Esophagus muscularis mucosa (tissue), 4 donors: ENCODE results near the gene KBTBD12. TPM values are rescaled to one million over a fixed set of nuclear protein-coding genes. Genes with fewer than 3 reads are reported as not detected.

ENCODE experiments used
- DNase-seq: peaks from one replicate; pipeline ENCODE4 v3.0.0-alpha.2; 2017; ENCODE audit errors: extremely low spot score
- H3K27ac ChIP-seq, 4 donors: fragments of 200-600 bp; sonication (generic); replicated peaks in 1 of 4; 1 replicate in 3 of 4; 2 replicates in 1 of 4; pipeline ENCODE4 v1.5.1; 2016 to 2019; ENCODE audit warnings: mild to moderate bottlenecking in 1 of 4
- H3K27me3 ChIP-seq, 4 donors: fragments of 200-600 bp; sonication (generic); one replicate each; pipeline versions ENCODE4 v1.5.1 to v1.6.0; 2016 to 2019
- H3K36me3 ChIP-seq, 4 donors: fragments of 200-600 bp; sonication (generic); one replicate each; pipeline ENCODE4 v1.5.1; 2016 to 2019
- H3K4me1 ChIP-seq, 4 donors: fragments of 200-600 bp; sonication (generic); one replicate each; pipeline ENCODE4 v1.5.1; 2016 to 2019
- H3K4me3 ChIP-seq, 4 donors: fragments of 200-600 bp; sonication (generic); 1 replicate in 2 of 4; 2 replicates in 2 of 4; pipeline ENCODE4 v1.5.1; 2016 to 2019; ENCODE audit warnings: mild to moderate bottlenecking in 4 of 4, moderate library complexity in 1 of 4
- H3K9me3 ChIP-seq, 4 donors: fragments of 200-600 bp; sonication (generic); 1 replicate in 3 of 4; 2 replicates in 1 of 4; pipeline ENCODE4 v1.5.1; 2016 to 2019
- EP300 ChIP-seq: sonication (generic); formaldehyde crosslinking; IDR thresholded peaks from one replicate; pipeline ENCODE4 v1.6.1; 2017; ENCODE audit warnings: antibody characterized with exemption
- POLR2A ChIP-seq: fragments of 450-650 bp; IDR thresholded peaks from one replicate; pipeline ENCODE4 v1.6.1; 2017; ENCODE audit warnings: antibody characterized with exemption, moderate library complexity, mild to moderate bottlenecking, low read depth
- POLR2AphosphoS5 ChIP-seq, 2 donors: sonication (generic); formaldehyde crosslinking; IDR thresholded peaks; one replicate each; pipeline ENCODE4 v1.6.1; 2017; ENCODE audit warnings: antibody characterized with exemption in 2 of 2
- WGBS: methylation state at CpG from one replicate; pipeline ENCODE4 v1.1.5; 2018; 5-methylcytosine and 5-hydroxymethylcytosine counted together
- intact Hi-C: fragments of 100-400 bp; cut with DNase I; formaldehyde crosslinking; loops from one replicate; pipeline ENCODE4 v1.15.1; 2023
- total RNA-seq, 4 donors: library from RNA; depleted of rRNA; stranded (reverse); fragments of >200 nt; gene quantifications; one replicate each; pipeline versions ENCODE4 v1.1.0 to v1.2.1, GENCODE V29; 2016
- TF ChIP-seq, protein P1 (sequence below), 3 experiments: fragments of 200-600 bp in 2 of 3; fragments of 450-650 bp in 1 of 3; sonication (generic) in 2 of 3; IDR thresholded peaks; one replicate each; pipeline ENCODE4 v1.5.1; 2017 to 2019; ENCODE audit warnings: antibody characterized with exemption in 3 of 3, mild to moderate bottlenecking in 2 of 3, moderate library complexity in 1 of 3

The KBTBD12 gene
- total RNA-seq, 4 donors from 2014 or later = 3.8 to 6.0 (median 4.7) TPM

GRCh38 chr3:127881586-127881985 lies 33.4 kb upstream of the KBTBD12 start:
- no peaks in the 10 kb centered on the region for H3K27me3 ChIP-seq
- DNase-seq = no peak
- no peaks in the 10 kb centered on the region for H3K4me1 ChIP-seq
- no peak overlapping the region for H3K4me3 ChIP-seq
- whole genome bisulfite sequencing = 93% methylated on average over 3 of the region's 3 CpGs
- TF ChIP-seq POLR2A = no peak
- TF ChIP-seq EP300 = no peak
- no peak for TF ChIP-seq POLR2AphosphoS5 (IDR thresholded peaks at IDR 0.05)
- TF ChIP-seq, protein P1, sequence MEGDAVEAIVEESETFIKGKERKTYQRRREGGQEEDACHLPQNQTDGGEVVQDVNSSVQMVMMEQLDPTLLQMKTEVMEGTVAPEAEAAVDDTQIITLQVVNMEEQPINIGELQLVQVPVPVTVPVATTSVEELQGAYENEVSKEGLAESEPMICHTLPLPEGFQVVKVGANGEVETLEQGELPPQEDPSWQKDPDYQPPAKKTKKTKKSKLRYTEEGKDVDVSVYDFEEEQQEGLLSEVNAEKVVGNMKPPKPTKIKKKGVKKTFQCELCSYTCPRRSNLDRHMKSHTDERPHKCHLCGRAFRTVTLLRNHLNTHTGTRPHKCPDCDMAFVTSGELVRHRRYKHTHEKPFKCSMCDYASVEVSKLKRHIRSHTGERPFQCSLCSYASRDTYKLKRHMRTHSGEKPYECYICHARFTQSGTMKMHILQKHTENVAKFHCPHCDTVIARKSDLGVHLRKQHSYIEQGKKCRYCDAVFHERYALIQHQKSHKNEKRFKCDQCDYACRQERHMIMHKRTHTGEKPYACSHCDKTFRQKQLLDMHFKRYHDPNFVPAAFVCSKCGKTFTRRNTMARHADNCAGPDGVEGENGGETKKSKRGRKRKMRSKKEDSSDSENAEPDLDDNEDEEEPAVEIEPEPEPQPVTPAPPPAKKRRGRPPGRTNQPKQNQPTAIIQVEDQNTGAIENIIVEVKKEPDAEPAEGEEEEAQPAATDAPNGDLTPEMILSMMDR (IDR thresholded peaks at IDR 0.05) = no peak
- H3K9me3 ChIP-seq = no peaks in the 10 kb centered on the region
- intact Hi-C loops = no loop called here
- H3K27ac ChIP-seq = no peak overlapping the region
- H3K36me3 ChIP-seq = no peaks in the 10 kb centered on the region

DNA sequence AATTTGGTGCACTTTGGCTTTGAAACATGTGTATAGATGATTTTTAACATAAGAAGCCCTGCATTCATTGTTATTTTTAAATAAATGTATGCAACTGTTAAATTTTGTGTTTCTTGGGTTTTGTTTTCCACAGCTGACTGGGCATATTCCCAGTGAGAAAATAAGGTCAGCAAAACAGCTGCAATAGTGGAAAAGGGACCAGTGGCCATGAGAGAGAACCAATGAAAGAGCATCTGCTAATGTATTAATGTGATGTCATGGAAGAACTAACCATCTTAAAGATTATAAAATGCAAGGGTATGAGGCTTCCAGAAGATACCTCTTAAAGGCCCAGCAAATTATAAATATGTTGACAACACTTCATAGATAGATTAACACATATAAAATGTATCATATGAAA lies 31.0 kb upstream of the KBTBD12 start:
- no peak for DNase-seq
- Histone ChIP-seq H3K27me3 (no peaks in the 10 kb centered on the region), H3K4me3 (no peak overlapping the region), H3K4me1 (peaks cover 0 to 4% (median 0%) of the 10 kb centered on the region in 4 donors), H3K9me3 (no peaks in the 10 kb centered on the region), H3K36me3 (no peaks in the 10 kb centered on the region), H3K27ac (no peak overlapping the region)
- intact Hi-C loops = no loop called here
- TF ChIP-seq, protein P1 (IDR thresholded peaks at IDR 0.05) = no peak
- TF ChIP-seq POLR2A = no peak
- no peak for TF ChIP-seq EP300
- TF ChIP-seq POLR2AphosphoS5 (IDR thresholded peaks at IDR 0.05) = no peak

DNA sequence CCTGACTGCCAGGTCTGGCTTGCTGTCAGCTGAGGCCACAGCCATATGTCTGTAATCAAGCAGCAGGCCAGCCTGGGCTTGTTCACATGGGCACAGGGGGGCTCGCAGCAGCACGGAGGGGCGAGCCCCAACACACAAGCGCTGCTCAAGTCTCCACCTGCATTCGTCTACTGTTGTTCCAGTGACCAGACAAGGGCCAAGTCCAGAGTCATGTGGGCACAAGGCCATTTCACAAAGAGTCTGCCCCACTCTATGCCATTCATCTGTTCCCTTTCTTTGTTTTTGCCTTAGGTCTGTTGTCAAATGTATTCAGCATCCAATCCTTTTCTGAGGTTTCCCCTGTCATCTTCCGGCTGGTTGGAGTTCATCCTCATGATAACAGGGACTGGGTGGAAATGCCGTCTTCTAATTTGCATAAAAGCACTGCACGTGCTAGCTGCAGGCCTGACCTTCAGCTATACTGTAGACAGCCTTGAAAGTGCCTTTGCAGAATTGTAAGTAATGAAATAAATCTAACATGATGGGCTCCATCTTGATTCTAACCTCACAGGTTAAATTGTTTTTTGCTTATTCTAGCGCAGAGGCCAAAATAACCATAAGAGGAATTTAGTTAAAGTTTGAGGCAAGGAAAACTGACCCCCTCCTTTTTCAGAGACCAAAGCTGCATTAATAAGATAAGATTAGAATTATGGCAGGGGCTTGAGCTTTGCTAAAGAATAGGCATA lies 28.6 kb upstream of the KBTBD12 start:
- H3K27ac ChIP-seq = no peak overlapping the region
- no peak for DNase-seq
- no peaks in the 10 kb centered on the region for H3K27me3 ChIP-seq
- TF ChIP-seq POLR2A (no peak), POLR2AphosphoS5 (IDR thresholded peaks at IDR 0.05) (no peak), EP300 (no peak)
- TF ChIP-seq, protein P1 (IDR thresholded peaks at IDR 0.05) = no peak
- H3K4me1 ChIP-seq = peaks cover 0 to 4% (median 0%) of the 10 kb centered on the region in 4 donors
- intact Hi-C loops = no loop called here
- WGBS = 91% methylated on average over 9 of the region's 9 CpGs
- no peaks in the 10 kb centered on the region for H3K36me3 ChIP-seq
- H3K9me3 ChIP-seq = peaks cover 0 to 11% (median 8%) of the 10 kb centered on the region in 4 donors
- no peak overlapping the region for H3K4me3 ChIP-seq

- Histone ChIP-seq H3K27ac (no peak overlapping the region), H3K4me3 (no peak overlapping the region), H3K36me3 (no peaks in the 10 kb centered on the region), H3K9me3 (peaks cover 0 to 12% (median 8%) of the 10 kb centered on the region in 4 donors), H3K27me3 (no peaks in the 10 kb centered on the region), H3K4me1 (peaks cover 0 to 4% (median 0%) of the 10 kb centered on the region in 4 donors)
- intact Hi-C loops = no loop called here
- no peak for DNase-seq
- TF ChIP-seq, protein P1 (IDR thresholded peaks at IDR 0.05) = no peak
- TF ChIP-seq POLR2A = no peak
- no peak for TF ChIP-seq EP300
- no peak for TF ChIP-seq POLR2AphosphoS5 (IDR thresholded peaks at IDR 0.05)
These were observed 28.1 kb upstream of the KBTBD12 start for GRCh38 chr3:127886956-127887231.

- Histone ChIP-seq H3K9me3 (peaks cover 0 to 12% (median 8%) of the 10 kb centered on the region in 4 donors), H3K36me3 (no peaks in the 10 kb centered on the region), H3K4me1 (peaks cover 0 to 4% (median 0%) of the 10 kb centered on the region in 4 donors), H3K4me3 (no peak overlapping the region), H3K27me3 (no peaks in the 10 kb centered on the region), H3K27ac (no peak overlapping the region)
- TF ChIP-seq POLR2AphosphoS5 (IDR thresholded peaks at IDR 0.05) (no peak), EP300 (no peak), POLR2A (no peak)
- TF ChIP-seq, protein P1 (IDR thresholded peaks at IDR 0.05) = no peak
- DNase-seq = no peak
- 84% methylated on average over 4 of the region's 4 CpGs for WGBS
- intact Hi-C loops = no loop called here
These were observed 27.7 kb upstream of the KBTBD12 start for GRCh38 chr3:127887321-127887720.
